Kidney (tissue), 14 donors: ENCODE data around the gene PROKR1. TPM values are rescaled to one million over a fixed set of nuclear protein-coding genes. Genes with fewer than 3 reads are reported as not detected.

Experiments used
- DNase-seq, 5 donors: peaks; one replicate each; pipeline ENCODE4 v3.0.0-alpha.2; 2013 to 2020
- FAIRE-seq: peaks from 2 replicates; lab custom pipeline; 2012; peaks lifted over from hg19 to GRCh38; lab: Jason Lieb, UNC
- H3K27ac ChIP-seq, 2 donors: one replicate each; pipeline ENCODE4 v1.7.0; 2013; ENCODE audit warnings: low read depth in 2 of 2, low read length in 2 of 2, inconsistent platforms in 1 of 2
- H3K27me3 ChIP-seq: one replicate; pipeline ENCODE4 v1.7.1; 2013; ENCODE audit warnings: low read length, inconsistent platforms; ENCODE audit not compliant: control insufficient read depth, insufficient read depth
- H3K36me3 ChIP-seq, 3 donors: one replicate each; pipeline versions ENCODE4 v1.7.0 to v1.7.1; 2013; ENCODE audit warnings: low read length in 3 of 3, control low read depth in 1 of 3, inconsistent platforms in 1 of 3; ENCODE audit not compliant: insufficient read depth in 3 of 3, control insufficient read depth in 2 of 3
- H3K4me1 ChIP-seq, 3 donors: one replicate each; pipeline versions ENCODE4 v1.7.0 to v1.7.1; 2013; ENCODE audit warnings: low read length in 3 of 3, inconsistent platforms in 1 of 3, low read depth in 1 of 3; ENCODE audit not compliant: control insufficient read depth in 2 of 3, insufficient read depth in 2 of 3
- H3K4me3 ChIP-seq, 3 donors: one replicate each; pipeline versions ENCODE4 v1.7.0 to v1.8.1; 2013; ENCODE audit warnings: low read length in 3 of 3, control low read depth in 1 of 3, inconsistent platforms in 1 of 3
- H3K9ac ChIP-seq, 3 donors: one replicate each; pipeline versions ENCODE4 v1.7.0 to v1.7.1; 2013; ENCODE audit warnings: low read length in 3 of 3, control low read depth in 1 of 3, inconsistent platforms in 1 of 3
- H3K9me3 ChIP-seq, 3 donors: one replicate each; pipeline versions ENCODE4 v1.7.0 to v1.7.1; 2013; ENCODE audit warnings: low read length in 3 of 3, control low read depth in 1 of 3, inconsistent platforms in 1 of 3; ENCODE audit not compliant: control insufficient read depth in 2 of 3, insufficient read depth in 1 of 3
- CTCF ChIP-seq: IDR thresholded peaks from 3 replicates; pipeline ENCODE4 v1.5.1; 2012; ENCODE audit warnings: mild to moderate bottlenecking, moderate library complexity, borderline replicate concordance; ENCODE audit not compliant: insufficient read depth; ENCODE audit errors: extremely low read depth
- intact Hi-C: fragments of 100-400 bp; cut with DNase I; formaldehyde crosslinking; loops from one replicate; pipeline ENCODE4 v1.11.1; 2022
- polyA plus RNA-seq: library from polyadenylated mRNA; stranded (reverse); fragments of 350-450 nt; fragmentation: Illumina TruSeq; extraction: RNeasy Lipid Tissue Mini Kit (QIAGEN cat#74804); gene quantifications from one replicate; pipeline ENCODE4 v1.2.3, GENCODE V29; 2014; ENCODE audit warnings: low read depth, low replicate concordance; ENCODE audit not compliant: insufficient read depth
- total RNA-seq: library from RNA; stranded (reverse); fragmentation: NEBNext Ultra II Directional; extraction: Animal tissue kit (Norgen Biotek cat#: 25700); gene quantifications from one replicate; pipeline ENCODE4 v1.2.1, GENCODE V29; 2021
- donor health status: control.
- donor health status: control.
- donor health status: control.
- donor health status: control.
- donor health status: control.
- donor health status: DM: yes; HTN: yes; CAD: no.
- donor health status: Normal renal cell carcinoma (clear cell type).

Gene PROKR1
- total and polyA plus RNA-seq, 2 donors from 2014 or later, result not detected

DNA sequence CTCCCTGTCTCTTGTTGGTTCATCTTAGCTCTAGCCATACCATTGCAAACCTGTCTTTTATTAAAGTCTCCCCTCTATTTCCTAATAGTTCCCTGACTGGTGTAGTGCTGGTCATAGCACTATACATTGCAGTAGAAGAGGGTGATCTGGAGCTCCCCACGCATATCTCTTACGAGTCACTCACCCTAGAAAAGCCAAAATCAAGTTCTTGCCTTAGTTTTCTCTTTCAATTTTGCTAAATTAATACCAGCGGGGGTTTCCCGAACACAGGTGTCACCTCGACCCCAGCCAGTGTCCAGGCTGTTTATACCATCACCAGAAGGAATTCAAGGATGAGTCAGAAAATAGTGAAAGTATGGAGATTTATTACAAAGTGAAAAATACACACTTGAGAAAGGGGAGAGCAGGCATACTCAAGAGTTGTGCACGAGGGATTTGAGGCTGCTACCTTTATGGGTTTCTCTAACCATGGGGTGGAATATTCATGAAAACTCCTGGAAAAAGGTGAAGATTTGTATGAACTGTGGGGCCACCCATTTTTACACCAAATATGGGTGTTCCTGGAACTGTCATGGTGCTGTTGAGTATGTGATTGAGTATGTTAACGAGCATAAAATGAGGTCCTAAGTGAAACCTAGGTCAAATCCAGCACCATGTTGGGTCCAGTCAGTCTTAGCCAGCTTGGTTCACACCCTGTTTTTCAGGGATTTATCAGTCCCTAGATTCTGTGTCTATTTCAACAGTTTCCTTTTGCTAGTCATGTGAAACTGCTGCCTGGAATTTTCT, 20.2 kb downstream of the PROKR1 start:
- FAIRE-seq (no peak), DNase-seq (no peak)
- intact Hi-C loops, result no loop called here
- TF ChIP-seq CTCF, result no peak
- no peak overlapping the region for H3K4me3 ChIP-seq
- H3K4me1 ChIP-seq, result no peaks in the 10 kb centered on the region
- no peaks in the 10 kb centered on the region for H3K27me3 ChIP-seq
- no peaks in the 10 kb centered on the region for H3K36me3 ChIP-seq
- H3K9me3 ChIP-seq, result no peaks in the 10 kb centered on the region
- H3K9ac ChIP-seq, result no peak overlapping the region
- H3K27ac ChIP-seq, result no peak overlapping the region

- no peak overlapping the region for H3K4me3 ChIP-seq
- intact Hi-C loops, result no loop called here
Measured at GRCh38 chr2:68667371-68667770, 24.0 kb downstream of the PROKR1 start.

GRCh38 chr2:68669651-68670050, 26.3 kb downstream of the PROKR1 start:
- DNase-seq (no peak), FAIRE-seq (no peak)
- no peak for TF ChIP-seq CTCF
- intact Hi-C loops, result no loop called here
- Histone ChIP-seq H3K27me3 (no peaks in the 10 kb centered on the region), H3K4me3 (no peak overlapping the region), H3K9ac (no peak overlapping the region), H3K9me3 (no peaks in the 10 kb centered on the region), H3K36me3 (no peaks in the 10 kb centered on the region), H3K4me1 (no peaks in the 10 kb centered on the region), H3K27ac (no peak overlapping the region)

More at GRCh38 chr2:68667371-68667770, 24.0 kb downstream of the PROKR1 start:
- no peak for DNase-seq
- Histone ChIP-seq H3K4me1 (no peaks in the 10 kb centered on the region), H3K27me3 (no peaks in the 10 kb centered on the region), H3K36me3 (no peaks in the 10 kb centered on the region), H3K27ac (no peak overlapping the region), H3K9me3 (no peaks in the 10 kb centered on the region), H3K9ac (no peak overlapping the region)
- TF ChIP-seq CTCF, result no peak
- no peak for FAIRE-seq
